ENCODE data around the gene DNAJC6.

DNAJC6 gene

GRCh38 chr1:65265651-65266351 lies 43.5 kb upstream of the DNAJC6 start:
- DNase-seq (ENCODE audit: low read depth), result no peak
- TF ChIP-seq, protein P1, sequence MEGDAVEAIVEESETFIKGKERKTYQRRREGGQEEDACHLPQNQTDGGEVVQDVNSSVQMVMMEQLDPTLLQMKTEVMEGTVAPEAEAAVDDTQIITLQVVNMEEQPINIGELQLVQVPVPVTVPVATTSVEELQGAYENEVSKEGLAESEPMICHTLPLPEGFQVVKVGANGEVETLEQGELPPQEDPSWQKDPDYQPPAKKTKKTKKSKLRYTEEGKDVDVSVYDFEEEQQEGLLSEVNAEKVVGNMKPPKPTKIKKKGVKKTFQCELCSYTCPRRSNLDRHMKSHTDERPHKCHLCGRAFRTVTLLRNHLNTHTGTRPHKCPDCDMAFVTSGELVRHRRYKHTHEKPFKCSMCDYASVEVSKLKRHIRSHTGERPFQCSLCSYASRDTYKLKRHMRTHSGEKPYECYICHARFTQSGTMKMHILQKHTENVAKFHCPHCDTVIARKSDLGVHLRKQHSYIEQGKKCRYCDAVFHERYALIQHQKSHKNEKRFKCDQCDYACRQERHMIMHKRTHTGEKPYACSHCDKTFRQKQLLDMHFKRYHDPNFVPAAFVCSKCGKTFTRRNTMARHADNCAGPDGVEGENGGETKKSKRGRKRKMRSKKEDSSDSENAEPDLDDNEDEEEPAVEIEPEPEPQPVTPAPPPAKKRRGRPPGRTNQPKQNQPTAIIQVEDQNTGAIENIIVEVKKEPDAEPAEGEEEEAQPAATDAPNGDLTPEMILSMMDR (conservative IDR thresholded peaks at IDR 0.05; ENCODE audit: low read depth, low read length), result peak; percentile 57
- peak overlapping the region; percentile 58 for H3K4me3 ChIP-seq (ENCODE audit: low read length)

DNA sequence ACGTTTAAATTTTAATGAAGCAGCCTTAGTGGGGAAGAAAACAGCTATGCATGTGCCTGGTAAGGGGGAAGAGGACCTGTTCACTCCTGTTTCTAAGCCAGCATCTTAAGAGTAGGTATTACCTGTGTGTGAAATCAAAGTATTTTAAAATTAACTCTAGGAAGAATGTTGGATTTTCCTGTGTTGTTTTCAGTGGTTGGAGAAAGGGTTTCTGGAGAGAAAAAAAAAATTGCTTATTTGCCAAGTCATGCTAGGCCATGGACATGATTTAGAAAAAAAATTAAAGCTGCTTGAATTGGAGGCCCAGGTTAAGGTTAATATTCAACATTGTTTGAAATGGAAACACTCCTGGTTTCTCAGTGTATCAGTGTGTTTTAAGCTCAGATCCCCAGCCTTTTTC lies 42.9 kb upstream of the DNAJC6 start:
- no peak for DNase-seq (ENCODE audit: low read depth)
- H3K4me3 ChIP-seq (ENCODE audit: low read length), result no peak overlapping the region
- TF ChIP-seq, protein P1 (conservative IDR thresholded peaks at IDR 0.05; ENCODE audit: low read depth, low read length), result no peak

DNA sequence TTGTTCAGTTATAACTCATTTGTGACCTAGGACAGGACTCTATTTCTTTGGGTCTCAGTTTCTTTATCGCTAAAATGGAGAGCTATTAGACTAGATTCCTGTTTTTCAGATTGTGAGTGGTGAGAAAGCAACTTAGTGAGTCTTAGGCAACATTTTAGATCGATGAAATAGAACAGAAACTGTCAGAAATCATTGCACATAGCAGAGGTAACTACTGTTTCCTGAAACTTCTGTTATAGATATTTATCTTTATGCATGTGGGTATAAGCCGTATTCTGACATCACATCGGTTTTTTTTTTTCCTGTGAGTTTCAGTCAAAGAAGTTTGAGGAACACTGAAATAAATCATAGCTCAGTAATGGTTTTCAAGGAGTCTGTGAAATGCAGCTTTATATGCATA lies 42.1 kb upstream of the DNAJC6 start:
- no peak for DNase-seq (ENCODE audit: low read depth)
- TF ChIP-seq, protein P1 (conservative IDR thresholded peaks at IDR 0.05; ENCODE audit: low read depth, low read length), result no peak
- no peak overlapping the region for H3K4me3 ChIP-seq (ENCODE audit: low read length)

- TF ChIP-seq, protein P1 (conservative IDR thresholded peaks at IDR 0.05; ENCODE audit: low read depth, low read length), result no peak
- no peak overlapping the region for H3K4me3 ChIP-seq (ENCODE audit: low read length)
- DNase-seq (ENCODE audit: low read depth), result no peak
Observed at GRCh38 chr1:65267683-65268082, 41.7 kb upstream of the DNAJC6 start.

DNA sequence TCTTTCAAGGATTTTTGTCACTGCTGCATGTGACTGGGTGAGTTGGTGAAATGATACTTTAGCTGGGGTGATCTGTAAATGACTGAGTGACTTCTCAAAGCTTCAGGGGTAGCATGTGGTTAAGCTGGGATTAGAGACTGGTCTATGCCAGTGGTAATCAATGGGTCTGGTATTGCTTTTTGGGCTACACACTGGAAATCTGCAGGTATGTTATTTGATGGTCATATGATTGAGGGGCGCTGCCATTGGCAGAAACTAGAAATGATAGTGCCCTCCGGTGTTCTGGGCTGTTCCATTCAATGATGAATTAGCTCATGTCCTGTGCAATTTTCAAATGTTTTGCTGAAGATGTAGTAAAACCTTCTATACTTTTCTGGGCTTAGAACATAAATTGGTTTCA lies 39.7 kb upstream of the DNAJC6 start:
- DNase-seq (ENCODE audit: low read depth), result no peak
- H3K4me3 ChIP-seq (ENCODE audit: low read length), result no peak overlapping the region
- TF ChIP-seq, protein P1 (conservative IDR thresholded peaks at IDR 0.05; ENCODE audit: low read depth, low read length), result no peak

- H3K4me3 ChIP-seq (ENCODE audit: low read length), result no peak overlapping the region
- TF ChIP-seq, protein P1 (conservative IDR thresholded peaks at IDR 0.05; ENCODE audit: low read depth, low read length), result no peak
- DNase-seq (ENCODE audit: low read depth), result no peak
Observed at GRCh38 chr1:65276197-65276939, 33.0 kb upstream of the DNAJC6 start.

All from retinal pigment epithelial cell (primary cell).